Uterus (tissue), 4 donors: ENCODE data around the gene NCS1. TPM values are rescaled to one million over a fixed set of nuclear protein-coding genes. Genes with fewer than 3 reads are reported as not detected.

Experiments
- DNase-seq, 2 donors: peaks; one replicate each; pipeline ENCODE4 v3.0.0-alpha.2; 2019 to 2020
- H3K27ac ChIP-seq, 2 donors: fragments of 200-600 bp; sonication (generic); 1 replicate in 1 of 2; 2 replicates in 1 of 2; pipeline ENCODE4 v1.5.1; 2016 to 2018
- H3K27me3 ChIP-seq, 2 donors: fragments of 200-600 bp; sonication (generic); one replicate each; pipeline ENCODE4 v1.5.1; 2018 to 2019; ENCODE audit warnings: control low read depth in 1 of 2
- H3K36me3 ChIP-seq, 2 donors: fragments of 200-600 bp; sonication (generic); one replicate each; pipeline ENCODE4 v1.5.1; 2019; ENCODE audit warnings: control low read depth in 1 of 2
- H3K4me1 ChIP-seq, 2 donors: fragments of 200-600 bp; sonication (generic); one replicate each; pipeline ENCODE4 v1.5.1; 2018 to 2019; ENCODE audit warnings: control low read depth in 1 of 2
- H3K4me3 ChIP-seq, 2 donors: fragments of 200-600 bp; sonication (generic); 1 replicate in 1 of 2; 2 replicates in 1 of 2; pipeline ENCODE4 v1.5.1; 2018 to 2019; ENCODE audit warnings: mild to moderate bottlenecking in 1 of 2
- H3K9me3 ChIP-seq, 2 donors: fragments of 200-600 bp; sonication (generic); one replicate each; pipeline ENCODE4 v1.5.1; 2019; ENCODE audit warnings: control low read depth in 1 of 2
- POLR2A ChIP-seq, 2 donors: fragments of 450-650 bp; IDR thresholded peaks; one replicate each; pipeline ENCODE4 v1.6.1; 2016; ENCODE audit warnings: antibody characterized with exemption in 2 of 2, mild to moderate bottlenecking in 1 of 2, moderate library complexity in 1 of 2
- intact Hi-C: fragments of 100-400 bp; cut with DNase I; formaldehyde crosslinking; loops from one replicate; pipeline ENCODE4 v1.15.1; 2023; ENCODE audit warnings: low total_unique reads
- total RNA-seq, 4 donors: library from RNA; depleted of rRNA in 3 of 4; stranded (reverse); fragments of >200 nt in 3 of 4; gene quantifications; one replicate each; pipeline versions ENCODE4 v1.1.0 to v1.2.4, GENCODE V29; 2014 to 2023
- TF ChIP-seq, protein P1 (sequence below), 4 experiments: fragments of 200-600 bp in 2 of 4; fragments of 450-650 bp in 2 of 4; sonication (generic) in 2 of 4; IDR thresholded peaks; one replicate each; pipeline ENCODE4 v1.5.1; 2016 to 2019; ENCODE audit warnings: antibody characterized with exemption in 4 of 4, mild to moderate bottlenecking in 2 of 4, moderate library complexity in 1 of 4
- donor health status: DM: yes; HTN: yes; CAD: no.

The NCS1 gene
- total RNA-seq, 4 donors from 2014 or later = 4.1 to 99.3 (median 39.0) TPM

DNA sequence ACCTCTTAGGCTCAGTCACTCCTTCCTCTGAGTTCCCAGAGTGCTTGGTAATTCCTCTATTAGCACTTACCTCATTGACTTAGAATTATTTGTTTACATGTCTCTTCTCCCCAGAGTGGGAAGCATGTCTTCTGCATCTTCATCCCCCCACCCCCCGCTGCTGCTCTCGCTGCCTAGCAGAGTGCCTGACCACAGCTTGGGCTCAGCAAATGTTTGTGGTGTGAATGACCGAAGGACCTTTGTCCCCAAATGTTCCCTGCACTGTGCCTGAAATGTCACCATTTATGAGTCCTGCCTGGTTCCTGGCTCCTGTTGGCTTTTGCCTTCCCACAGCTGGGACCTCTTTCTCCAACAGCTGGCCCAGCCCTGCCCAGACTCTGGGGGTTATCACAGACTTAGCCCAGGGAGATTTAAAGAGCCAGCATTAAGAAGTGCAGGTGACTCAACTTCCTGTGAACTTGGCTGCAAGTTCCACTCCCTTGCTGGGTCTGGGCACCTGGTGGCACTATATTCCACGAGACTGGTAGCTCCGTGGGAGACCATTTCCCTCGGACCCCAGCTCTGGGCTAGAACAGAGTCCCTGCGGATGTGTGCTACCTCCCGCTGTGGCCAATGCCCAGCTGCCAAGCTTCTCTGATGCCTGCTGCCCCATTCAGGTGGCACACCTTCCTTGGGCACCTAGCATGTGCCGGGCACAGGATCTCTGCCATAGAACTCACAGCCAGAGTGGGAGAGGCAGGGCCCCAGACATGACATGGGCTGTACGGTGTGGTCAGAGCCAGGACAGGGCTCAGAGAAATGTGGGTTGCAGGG, 91.6 kb downstream of the NCS1 start:
- intact Hi-C loops = no loop called here
- Histone ChIP-seq H3K27ac (peak overlapping the region in 1 of 2 donors; percentile 14), H3K36me3 (no peaks in the 10 kb centered on the region), H3K27me3 (no peaks in the 10 kb centered on the region), H3K4me1 (peaks cover 0 to 6% of the 10 kb centered on the region in 2 donors), H3K9me3 (no peaks in the 10 kb centered on the region), H3K4me3 (no peak overlapping the region)
- no peak for TF ChIP-seq POLR2A (IDR thresholded peaks at IDR 0.05)
- DNase-seq = no peak

DNA sequence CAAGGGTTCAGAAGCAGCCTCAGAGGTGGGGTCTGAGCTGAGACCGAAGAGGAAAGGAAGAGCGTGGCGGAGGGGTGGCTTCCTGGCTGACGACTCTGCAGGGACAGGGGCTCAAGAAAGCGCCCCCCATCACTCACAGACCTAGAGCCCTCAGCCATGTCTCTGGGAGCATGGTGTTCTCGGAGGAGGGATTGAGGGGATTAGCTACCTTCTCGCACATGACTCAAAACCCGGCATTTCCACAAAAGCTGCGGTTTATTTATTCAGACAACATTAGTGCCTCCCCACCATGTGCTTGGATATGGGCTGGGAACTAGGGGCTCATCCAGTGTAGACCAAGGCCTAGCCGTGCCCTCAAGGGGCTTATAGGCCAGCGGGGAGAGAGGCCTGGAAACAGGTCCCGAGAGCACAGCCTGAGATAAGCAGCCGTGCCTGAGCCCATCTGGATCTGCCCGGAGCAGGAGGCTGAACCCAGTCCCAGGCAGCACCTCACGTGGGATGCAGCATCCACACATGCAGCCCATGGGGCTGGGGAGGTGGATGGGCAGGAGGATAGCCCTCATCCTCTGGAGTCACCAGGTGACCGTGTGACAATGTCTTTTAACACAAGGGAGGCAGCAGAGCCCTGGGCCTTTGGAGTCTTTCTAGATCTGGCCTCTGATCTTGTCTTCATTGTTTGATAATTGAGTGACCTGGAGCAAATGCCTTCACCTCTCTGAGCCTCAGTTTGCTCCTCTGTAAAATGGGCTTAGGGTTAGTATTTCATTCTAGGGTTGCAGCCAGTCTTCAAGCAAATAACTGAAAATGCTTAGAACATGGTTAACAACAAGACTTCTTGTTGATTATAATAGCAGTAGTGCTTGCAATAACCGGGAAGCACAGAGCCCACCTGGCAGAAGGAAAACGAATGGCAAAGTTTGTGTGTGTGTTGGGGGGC, 92.5 kb downstream of the NCS1 start:
- intact Hi-C loops = no loop called here
- Histone ChIP-seq H3K9me3 (no peaks in the 10 kb centered on the region), H3K27me3 (no peaks in the 10 kb centered on the region), H3K36me3 (no peaks in the 10 kb centered on the region), H3K27ac (peak overlapping the region in 1 of 2 donors; percentile 59), H3K4me3 (peak overlapping the region in 1 of 2 donors; percentile 23), H3K4me1 (peaks cover 0 to 6% of the 10 kb centered on the region in 2 donors)
- no peak for TF ChIP-seq POLR2A (IDR thresholded peaks at IDR 0.05)
- TF ChIP-seq, protein P1, sequence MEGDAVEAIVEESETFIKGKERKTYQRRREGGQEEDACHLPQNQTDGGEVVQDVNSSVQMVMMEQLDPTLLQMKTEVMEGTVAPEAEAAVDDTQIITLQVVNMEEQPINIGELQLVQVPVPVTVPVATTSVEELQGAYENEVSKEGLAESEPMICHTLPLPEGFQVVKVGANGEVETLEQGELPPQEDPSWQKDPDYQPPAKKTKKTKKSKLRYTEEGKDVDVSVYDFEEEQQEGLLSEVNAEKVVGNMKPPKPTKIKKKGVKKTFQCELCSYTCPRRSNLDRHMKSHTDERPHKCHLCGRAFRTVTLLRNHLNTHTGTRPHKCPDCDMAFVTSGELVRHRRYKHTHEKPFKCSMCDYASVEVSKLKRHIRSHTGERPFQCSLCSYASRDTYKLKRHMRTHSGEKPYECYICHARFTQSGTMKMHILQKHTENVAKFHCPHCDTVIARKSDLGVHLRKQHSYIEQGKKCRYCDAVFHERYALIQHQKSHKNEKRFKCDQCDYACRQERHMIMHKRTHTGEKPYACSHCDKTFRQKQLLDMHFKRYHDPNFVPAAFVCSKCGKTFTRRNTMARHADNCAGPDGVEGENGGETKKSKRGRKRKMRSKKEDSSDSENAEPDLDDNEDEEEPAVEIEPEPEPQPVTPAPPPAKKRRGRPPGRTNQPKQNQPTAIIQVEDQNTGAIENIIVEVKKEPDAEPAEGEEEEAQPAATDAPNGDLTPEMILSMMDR (IDR thresholded peaks at IDR 0.05) = no peak
- DNase-seq = no peak

DNA sequence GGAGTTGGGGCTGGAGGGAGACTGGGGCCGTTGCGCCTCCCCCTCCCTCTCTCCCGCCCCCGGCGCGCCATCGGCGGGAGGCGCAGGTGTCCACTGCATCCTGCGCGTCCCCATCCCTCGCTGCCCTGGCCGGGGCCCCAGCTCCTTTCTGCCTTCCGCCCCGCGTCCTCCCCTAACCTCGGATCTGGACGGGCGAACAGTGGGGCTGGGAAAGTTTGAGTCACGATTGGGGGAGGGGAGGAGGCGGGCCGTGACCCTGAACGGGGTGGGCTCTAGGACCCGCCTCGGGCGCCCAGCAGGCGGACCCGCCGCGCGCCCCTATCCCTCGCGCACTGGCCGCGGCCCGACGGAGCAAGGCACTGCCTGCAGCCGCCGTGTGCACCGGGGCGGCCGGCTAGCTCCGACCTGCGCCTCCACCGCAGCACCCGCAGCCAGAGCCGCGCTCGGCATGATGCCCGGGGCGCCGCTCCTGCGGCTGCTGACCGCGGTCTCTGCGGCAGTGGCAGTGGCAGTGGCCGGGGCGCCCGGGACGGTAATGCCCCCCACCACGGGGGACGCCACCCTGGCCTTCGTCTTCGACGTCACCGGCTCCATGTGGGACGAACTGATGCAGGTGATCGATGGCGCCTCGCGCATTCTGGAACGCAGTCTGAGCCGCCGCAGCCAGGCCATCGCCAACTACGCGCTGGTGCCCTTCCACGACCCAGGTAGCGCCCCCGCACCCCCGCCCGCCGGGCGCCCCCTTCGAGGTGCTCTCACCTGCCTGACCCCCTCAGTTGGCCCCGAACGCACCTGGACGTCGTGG, 93.4 kb downstream of the NCS1 start, which contains the start of gene HMCN2:
HMCN2 (plus strand) TSS at position 330 of the 805 bp plus-strand sequence; CDS start at position 449, 119 bp downstream.
- DNase-seq = no peak
- H3K4me1 ChIP-seq = peaks cover 0 to 6% of the 10 kb centered on the region in 2 donors
- TF ChIP-seq, protein P1 (IDR thresholded peaks at IDR 0.05) = no peak
- TF ChIP-seq POLR2A (IDR thresholded peaks at IDR 0.05) = no peak
- H3K36me3 ChIP-seq = no peaks in the 10 kb centered on the region
- intact Hi-C loops = no loop called here
- no peaks in the 10 kb centered on the region for H3K9me3 ChIP-seq
- peak within 1 kb of the TSS; percentile 17 to 59 for H3K27ac ChIP-seq
- no peaks in the 10 kb centered on the region for H3K27me3 ChIP-seq
- peak within 1 kb of the TSS; percentile 23 to 32 for H3K4me3 ChIP-seq

DNA sequence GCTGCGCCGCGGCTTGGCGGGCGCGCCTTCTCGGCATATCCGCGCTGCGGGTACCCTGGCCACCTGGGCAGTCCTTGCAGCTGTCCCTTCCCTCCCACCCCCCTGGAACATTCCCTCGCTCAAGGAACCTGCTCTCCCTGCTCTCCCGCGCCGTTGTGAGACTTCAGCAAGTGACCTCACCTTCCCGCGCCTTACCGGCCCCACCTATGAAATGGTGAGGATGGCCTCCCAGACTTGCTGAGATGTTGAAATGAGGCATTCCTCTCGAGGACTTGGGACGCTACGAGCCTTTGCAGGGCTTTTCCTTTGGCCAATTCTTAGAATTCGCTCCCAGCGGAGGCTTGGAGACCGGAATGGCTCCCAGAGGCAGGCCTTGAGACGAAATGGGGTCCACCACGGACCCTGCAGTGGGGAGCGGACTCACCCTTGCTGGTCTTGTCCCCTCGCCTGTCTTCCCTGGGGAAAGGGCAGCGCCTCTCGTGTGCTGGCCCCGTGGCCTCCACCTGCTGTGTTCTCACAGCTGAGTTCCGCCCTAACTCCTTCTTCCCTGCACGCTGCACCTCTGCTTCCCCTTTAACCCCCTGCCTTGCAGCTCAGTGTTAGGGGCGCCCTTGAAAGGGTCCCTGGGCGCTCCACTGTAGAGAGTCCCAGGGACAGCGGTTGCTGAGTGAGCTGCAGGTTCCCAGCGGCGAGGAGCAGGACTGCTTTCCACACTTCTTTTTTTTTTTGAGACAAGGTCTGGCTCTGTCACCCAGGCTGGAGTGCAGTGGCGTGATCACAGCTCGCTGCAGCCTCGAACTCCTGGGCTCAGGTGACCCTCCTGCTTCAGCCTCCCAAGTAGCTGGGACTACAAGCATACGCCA, 94.3 kb downstream of the NCS1 start:
- peak overlapping the region; percentile 23 to 32 for H3K4me3 ChIP-seq
- no peaks in the 10 kb centered on the region for H3K27me3 ChIP-seq
- H3K27ac ChIP-seq = peak overlapping the region; percentile 17 to 59
- H3K9me3 ChIP-seq = no peaks in the 10 kb centered on the region
- DNase-seq = no peak
- H3K36me3 ChIP-seq = no peaks in the 10 kb centered on the region
- TF ChIP-seq, protein P1 (IDR thresholded peaks at IDR 0.05) = no peak
- no peak for TF ChIP-seq POLR2A (IDR thresholded peaks at IDR 0.05)
- H3K4me1 ChIP-seq = peaks cover 0 to 6% of the 10 kb centered on the region in 2 donors
- intact Hi-C loops = no loop called here
